DMS114 treated with DMSO at 0.1 percent for 48 hours (cell line): ENCODE data around the gene LRRC72.
"Not testable (repeated sequence)": the region's sequence is repeated elsewhere in the genome, so short reads cannot be mapped to it uniquely, and the experiment has no call there.

Source experiments
- DNase-seq: peaks from one replicate; lab custom pipeline; 2025; ENCODE audit not compliant: unreplicated experiment; lab: John Stamatoyannopoulos, UW

The LRRC72 gene

DNA sequence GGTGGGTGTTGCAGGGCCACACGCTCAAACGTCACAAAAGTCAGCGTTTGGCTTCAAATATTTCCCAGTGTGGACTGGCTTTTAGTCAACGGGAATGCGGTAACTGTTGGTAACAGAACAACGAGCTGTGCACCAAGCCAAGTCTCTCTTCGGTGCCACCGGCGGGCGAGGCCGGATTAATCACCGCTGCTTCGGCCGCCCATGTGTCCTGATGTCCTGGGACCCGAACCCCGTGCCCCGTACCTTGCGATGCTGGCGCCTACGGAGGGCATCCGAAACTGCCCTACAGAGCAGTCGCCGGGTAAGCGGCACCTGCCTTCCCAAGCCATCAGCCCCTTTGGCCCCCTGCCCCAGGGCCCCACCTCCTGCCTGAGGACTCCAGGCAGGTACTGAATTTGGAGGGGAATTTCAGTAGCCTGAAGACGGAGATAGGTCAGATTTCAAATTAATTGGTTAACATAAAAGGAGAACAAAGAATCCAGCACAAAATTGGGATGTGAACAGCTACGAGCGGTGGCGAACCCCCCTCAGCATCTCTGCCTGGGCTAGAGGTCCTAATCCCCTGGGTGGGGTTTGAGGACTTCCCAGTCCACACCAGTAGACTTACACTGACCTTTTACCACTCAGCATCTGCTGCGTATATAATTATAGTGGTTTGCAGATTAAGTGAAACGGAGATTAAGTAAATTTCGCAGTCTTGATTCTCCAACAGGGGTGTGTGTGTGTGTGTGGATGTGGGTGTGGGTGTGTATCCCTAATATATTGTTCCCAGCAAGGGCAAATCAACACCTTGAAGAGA lies at the start of gene LRRC72:
Gene LRRC72, plus strand, starts transcription at position 84 of the 799 bp plus-strand sequence. Its CDS starts 128 bp downstream, at position 212.
- DNase-seq, result no peak

DNA sequence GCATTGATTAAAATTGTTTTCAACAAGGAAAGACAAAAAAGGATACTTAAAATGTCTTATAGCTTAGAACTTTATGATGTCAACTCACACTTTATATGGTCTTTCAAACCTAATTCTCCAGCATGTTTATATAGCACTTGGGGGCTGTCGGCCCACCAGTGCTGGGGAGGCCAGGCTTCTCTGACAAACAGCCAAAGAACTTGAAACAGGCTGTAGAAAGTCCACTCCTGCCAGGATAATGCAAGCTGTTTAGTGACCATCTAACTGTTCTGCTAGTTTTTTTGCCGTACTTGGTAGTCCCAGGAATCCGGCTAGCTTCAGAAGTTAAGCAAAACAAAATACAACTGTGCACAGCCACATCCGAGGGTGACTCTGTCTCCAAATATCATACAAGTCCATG lies 47.5 kb upstream of the LRRC72 start:
- DNase-seq, result no peak

DNA sequence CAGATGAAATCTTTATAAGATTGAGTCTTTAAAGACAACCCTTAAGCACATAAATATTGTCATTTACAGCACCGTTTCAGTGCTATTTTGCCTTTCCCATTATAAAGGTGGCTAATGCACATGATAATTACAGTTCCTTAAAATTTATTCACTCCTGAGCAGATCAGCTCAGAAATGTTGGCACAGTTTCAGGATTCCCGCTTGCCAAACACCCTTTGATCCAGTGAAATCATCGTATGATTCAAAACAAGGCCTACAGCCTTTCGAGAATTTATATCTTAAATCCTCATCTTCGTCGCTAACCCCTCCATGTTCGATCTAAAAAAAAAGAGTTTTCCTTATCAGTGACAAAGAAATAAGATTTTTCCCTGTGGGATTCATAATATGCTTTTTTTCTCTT lies 47.0 kb upstream of the LRRC72 start:
- DNase-seq, result no peak

DNA sequence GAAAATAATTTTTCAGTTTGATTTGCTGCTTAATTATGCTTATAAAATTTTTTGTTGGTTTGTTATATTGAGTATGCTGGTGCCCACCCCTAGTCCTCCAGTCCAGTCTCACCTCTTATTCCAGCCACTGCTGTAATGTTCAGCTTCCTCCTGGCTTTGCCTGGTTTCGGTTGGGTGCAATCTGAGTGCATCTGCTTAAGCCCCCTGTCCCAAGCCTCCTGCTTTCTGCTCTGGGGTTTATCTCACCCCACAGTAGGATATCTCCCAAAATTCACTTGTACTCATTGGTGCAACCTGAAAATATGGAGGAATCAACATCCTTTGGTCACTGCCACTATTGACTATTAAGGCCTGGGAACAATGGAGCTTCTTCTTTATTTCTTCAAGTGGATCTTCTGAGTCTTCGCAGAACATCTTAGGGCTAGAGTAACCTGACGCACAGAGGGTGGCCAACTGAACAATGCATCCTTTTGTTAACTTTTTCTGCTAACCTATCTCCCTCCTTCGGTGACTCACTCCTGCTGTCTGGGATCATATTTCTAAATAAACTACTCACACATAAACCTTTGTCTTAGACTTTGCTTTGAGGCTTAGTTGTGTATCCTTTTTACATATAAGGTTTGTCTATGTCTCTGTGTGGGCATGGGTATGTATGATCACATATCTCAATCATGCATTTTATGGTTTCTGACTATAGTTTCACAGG lies 42.0 kb upstream of the LRRC72 start:
- DNase-seq, result no peak

DNA sequence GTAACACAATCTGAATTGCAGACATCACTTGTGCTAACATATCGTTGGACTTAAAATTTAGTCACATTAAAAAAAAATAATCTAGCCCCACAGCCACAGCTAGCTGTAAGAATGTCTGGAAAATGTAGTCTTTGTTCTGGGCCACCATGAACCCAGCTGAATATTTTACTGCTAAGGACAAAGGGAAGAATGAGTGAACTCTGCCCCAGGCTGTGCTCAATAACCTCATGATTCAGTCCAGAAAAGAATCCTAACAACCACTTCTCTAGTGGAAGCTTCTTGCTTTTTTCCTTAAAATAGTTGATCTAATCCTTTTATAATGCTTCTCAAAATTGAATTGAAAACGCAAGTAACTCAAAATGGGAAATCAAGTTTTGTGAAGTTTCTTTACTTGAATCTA lies 35.5 kb upstream of the LRRC72 start:
- no peak for DNase-seq

DNA sequence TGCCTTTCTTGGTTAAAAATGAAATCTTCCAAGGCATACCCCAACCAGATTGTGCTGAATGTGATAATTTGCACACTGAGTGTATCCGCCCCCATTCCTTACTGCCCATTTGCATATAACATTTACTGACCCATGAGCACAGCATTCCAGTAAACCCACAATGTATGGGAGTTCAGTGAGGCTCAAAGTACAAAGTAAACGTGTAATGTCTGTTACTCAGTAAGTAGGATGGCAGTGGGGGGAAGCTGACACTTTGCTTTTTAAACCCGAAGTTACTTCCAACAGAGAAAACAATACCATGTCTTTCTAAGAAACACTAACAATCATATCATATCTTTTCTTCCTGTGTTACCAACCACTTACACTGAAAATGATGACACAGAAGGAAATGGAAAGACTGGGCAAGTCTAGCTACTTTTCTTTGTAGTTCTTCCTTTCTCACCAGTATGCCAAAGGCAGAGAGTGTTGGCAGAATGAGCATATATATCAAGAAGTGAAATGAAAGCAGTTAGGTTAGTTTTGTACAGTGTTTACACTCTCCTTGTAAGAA lies 34.0 kb upstream of the LRRC72 start:
- no peak for DNase-seq

DNA sequence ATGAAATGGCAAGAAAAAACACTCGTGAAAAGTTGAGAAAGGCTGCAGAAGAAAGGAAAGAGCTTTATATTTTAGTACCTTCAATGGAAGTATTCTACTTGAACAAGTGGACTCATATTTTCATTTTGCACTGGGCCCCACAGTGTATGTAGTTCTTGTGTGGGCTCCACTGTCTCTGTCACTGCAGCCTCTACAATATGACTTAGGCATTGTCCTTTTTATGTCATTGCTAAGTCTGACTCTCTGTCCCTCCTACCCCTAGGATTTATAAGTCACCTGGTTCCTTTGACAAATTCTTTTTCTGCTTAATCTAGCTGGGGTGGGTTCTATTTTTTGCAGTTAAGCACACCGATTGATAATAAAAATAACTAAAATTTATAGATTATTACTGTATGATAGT lies 33.4 kb upstream of the LRRC72 start:
- DNase-seq, result no peak

DNA sequence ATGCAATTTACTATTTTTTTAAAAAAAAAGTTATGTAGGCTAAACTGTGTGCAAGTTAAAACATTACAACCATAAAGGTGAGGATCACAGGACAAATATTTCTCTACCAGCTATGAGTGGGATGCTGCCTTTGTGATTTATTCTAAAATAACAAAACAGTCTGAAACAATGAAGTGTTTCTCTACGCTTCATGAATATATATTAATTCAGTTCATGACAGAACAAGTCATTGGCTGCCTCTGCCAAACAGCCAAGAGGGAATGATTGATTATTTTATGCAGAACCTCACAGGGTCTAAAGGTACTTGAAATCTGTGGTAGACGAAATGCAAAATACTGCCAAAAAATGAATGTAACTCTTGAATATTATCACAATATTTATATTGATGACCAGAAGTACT lies 32.1 kb upstream of the LRRC72 start:
- no peak for DNase-seq

DNA sequence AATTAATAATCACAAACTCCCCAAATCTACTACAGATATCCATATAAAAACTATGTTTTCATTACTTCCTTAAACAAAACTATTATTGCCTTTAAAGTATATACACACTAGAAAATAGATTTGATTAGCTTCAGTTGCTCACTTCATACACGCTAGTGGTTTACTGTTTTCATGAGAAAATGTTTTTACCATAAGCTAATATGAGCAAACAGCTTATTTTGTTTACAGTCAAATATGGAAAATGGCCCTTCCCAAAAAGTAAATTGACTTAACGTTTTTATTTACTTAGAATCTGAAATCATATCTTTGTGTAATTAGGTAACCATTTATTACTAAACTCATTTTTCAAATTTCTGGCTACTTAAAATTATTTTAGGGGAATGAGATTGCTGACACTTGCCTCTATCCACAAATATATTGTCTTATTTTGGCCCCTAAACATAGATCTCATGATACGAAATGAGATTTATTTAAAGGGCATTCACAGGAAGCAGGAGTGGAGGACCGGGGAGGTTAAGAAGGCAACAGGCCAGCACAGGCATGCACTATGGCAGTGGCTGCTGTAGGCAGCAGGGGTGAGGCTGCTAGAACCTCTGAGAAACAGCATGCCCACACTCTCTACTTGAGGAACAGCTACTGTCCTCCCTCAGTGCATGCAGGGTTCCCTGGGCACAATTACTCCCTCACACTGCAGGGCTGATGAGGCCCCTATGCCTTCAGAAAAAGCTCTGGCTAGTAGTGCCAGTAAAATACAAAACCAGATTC lies 31.5 kb upstream of the LRRC72 start:
- DNase-seq, result no peak

DNA sequence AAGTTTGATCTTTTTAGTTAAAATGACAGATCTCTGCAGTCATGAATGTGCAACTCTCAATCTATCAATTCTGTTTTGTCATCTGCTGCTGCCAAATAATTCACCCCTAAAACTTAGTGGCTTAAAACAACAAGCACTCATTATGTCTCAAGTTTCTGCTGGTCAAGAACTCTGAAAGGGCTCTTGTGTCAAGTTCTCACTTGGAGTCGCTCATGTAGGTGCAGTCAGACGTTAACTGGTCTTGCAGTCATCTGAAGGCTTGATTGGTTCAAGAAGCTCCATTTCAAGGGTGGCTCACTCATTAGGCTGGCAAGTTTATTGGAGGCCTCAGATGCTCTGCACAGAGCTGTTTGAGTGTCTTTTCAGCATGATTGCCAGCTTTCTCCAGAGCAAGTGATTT lies 28.5 kb upstream of the LRRC72 start:
- DNase-seq, result no peak

DNA sequence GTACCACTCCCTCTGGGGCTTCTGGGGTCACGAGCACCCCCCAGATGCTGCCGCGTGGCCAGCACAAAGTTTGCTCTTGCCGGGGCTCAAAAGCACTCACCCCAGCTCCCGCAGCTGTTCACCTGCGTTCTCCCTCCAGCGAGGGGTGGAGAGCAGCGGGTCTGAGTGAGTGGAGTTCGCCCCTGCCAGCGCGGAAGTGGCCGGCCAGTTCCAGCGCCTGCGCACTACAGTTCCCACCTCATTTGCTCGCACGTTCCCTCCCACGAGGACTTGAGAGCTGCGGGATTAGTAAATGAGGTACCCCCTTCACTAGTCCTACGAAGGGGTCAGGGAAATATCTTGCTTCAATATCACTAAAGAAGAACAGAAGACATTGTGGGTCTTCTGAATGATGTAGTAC lies 24.3 kb upstream of the LRRC72 start:
- DNase-seq, result no peak

DNA sequence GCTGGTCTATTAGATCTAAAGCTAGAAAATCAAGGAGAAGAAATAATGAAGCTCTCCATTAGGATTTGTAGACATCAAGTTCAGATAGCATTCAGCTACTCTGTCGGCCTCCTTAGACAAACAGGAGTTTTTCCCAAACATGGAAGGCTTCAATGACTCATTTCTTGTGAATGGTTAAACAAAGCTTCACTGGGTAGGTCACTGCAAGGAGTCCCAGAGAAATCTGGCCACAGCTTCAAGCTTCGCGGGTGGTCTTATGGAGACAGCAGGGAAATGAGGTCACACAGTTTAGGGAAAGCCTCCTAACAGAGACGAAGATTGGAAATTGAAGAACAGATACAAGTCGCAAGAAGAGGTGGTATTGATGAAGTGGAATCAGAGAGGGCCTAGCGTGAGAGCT lies 22.6 kb upstream of the LRRC72 start:
- no peak for DNase-seq

DNA sequence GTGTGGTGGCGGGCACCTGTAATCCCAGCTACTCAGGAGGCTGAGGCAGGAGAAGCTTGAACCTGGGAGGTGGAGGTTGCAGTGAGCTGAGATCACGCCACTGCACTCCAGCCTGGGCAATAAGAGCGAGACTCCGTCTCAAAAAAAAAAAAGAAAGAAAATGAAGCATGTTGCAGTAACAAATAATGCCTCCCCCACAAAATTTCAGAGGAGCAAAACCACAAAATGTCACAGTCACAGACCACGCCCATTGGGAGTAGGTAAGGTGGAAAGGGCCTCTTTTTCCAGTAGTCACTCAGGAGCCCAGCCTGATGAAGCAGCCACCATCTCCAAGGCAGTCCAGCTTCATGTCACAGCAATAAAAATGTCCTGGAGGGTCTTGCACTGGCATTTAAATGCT lies 20.2 kb upstream of the LRRC72 start:
- not testable (repeated sequence) for DNase-seq

DNA sequence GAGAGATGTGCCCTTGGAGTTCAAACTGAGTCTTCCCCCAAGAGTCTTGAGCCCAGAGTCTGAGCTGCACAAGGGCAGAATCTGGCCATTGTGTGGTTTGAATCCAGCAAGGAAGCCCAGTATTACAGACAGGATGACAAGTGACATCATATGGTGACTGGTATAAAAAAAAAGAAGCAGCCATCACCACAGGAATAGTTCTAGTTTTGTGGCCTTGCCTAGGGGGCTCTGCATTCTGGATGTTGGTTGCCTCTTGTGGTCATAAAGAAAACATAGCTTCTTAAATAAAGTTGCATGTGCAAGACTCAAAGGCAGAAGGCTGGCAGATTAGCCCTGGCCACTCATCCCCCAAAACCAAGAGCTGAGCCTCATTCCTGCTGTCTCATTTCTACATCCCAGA lies 16.8 kb upstream of the LRRC72 start:
- no peak for DNase-seq

DNA sequence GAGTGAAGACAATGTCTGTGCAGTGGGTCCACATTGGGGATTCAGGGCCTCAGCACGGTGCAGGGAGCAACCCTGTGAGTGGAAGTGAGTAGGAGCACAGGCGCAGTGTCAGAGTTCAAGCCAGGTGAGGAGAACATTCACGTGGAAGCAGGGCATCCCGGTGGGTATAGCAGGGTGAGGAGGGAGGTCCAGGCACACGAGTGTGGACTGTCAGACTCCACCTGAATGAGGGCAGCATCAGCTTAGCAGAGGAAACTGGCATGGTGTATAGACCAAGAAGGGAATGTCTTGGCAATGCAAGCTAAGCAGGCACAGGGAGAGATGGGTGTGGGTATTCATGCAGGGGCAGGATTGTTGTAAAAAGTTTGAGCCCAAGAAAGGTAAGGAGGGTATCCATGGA lies 15.3 kb upstream of the LRRC72 start:
- no peak for DNase-seq

DNA sequence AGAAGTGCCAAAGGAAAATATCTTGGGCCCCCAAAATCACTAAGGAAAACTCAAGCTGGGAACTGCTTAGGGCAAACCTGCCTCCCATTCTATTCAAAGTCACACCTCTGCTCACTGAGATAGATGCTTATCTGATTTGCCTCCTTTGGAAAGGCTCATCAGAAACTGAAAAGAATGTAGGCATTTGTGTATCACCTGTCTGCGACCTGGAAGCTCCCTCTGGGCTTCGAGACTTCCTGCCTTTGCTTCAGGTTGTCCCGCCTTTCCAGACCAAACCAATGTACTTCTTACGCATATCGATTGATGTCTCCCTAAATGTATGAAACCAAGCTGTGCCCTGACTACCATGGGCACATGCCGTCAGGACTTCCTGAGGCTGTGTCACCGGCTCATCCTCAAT lies 14.5 kb upstream of the LRRC72 start:
- DNase-seq, result no peak

DNA sequence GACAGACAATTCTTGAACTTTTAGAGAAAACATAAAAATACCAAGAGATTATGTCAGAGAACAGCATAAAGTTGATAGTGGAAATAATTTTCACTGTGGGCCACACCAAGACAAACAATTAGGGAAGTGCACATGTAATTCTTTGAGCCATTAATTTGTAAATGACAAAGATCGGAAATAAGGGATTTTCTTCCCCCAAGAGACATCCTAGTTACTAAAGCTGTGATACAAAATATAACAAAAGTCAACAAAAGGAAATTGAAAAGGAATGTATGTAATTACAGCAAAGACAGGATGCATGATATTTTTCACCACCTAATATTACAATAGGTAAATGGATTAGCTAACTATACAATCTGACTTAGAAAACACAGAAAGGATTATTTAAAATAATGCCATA lies 12.4 kb upstream of the LRRC72 start:
- no peak for DNase-seq

DNA sequence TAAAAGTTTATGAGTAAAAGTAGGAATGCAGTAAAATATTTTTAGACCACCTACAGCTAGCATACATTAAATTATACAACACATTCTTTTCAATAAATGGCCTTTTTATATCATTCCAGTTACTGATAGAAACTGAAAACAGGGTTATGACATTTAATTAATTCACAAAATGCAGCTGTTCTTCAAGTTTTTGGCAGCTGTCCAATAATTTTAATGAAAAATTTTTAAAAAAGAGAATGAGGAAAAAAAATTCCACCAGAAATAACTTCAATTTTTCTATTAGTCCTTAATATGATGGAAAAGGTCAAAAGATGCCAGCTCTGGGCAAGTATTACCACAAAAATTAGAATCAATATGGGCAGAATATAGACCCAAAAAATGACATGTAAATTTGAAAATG lies 11.9 kb upstream of the LRRC72 start:
- DNase-seq, result no peak

DNA sequence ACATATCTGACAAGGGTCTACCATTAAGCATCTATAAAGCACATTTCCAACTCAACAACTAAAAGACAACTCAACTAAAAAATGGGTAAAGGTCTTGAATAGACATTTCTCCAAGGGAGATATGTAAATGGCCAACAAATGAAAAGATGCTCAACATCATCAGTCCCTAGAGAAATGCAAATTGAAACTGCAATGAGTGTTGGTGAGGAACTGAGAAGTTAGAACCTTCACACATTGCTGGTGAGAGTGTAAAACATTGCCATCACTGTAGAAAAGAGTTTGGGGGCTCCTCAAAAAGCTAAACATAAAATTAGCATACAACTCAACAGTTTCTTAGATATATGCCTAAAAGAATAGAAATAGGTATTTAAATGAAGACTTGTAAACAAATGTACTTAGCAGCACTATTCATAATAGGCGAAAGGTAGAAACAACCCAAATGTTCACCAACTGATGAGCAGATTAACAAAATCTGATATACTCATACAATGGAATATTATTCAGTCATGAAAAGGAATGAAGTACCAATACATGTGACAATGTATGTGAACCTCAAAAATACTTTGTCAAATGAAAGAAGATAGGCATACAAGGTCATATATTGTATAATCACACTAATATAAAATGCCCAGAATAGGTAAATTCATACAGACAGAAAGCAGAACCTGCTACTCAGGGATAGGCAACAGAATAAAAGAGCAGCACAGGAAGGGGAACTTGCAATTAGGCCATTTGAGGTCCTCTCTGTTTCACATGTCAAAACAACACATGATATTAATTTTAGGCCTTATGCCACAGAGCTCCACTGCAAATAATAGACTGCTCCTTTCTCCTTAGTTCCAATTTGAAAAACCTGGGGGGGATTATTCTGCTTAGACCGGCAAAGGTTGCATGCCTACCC lies 10.6 kb upstream of the LRRC72 start:
- DNase-seq, result no peak

DNA sequence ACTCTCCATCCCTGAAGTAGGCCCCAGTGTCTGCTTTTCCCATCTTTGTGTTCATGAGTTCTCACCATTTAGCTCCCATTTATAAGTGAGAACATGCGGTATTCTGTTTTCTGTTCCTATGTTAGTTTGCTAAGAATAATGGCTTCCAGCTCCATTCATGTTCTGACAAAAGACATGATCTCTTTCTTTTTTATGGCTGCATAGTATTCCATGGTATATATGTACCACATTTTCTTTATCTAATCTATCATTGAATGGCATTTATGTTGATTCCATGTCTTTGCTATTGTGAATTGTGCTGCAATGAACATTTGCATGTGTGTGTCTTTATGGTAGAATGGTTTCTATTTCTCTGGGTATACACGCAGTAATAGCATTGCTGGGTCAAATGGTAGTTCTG lies 6.6 kb upstream of the LRRC72 start:
- DNase-seq, result not testable (repeated sequence)

DNA sequence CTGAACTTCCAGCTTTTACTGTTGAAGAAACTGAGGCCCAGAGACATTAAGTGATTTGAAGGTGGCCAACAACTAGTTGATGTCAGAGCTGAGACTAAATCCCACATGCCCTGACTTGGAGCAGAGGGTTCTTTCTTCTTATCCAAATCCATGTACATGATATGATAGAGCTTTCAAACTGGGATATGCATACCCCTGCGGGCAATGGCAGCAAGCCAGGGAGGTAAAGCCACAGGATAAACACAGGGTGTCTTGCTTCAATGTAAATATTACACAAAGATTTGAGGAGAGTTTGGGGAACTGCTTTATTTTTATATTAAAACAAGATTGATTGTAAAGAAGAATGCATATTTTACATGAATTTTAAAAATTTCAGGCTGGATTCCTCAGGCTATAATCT lies 2.3 kb upstream of the LRRC72 start:
- no peak for DNase-seq
